Activated CD4-positive, alpha-beta T cell treated with anti-CD3 and anti-CD28 coated beads for 36 hours (primary cell): ENCODE measurements around the gene DZIP1. TPM values are rescaled to one million over a fixed set of nuclear protein-coding genes. Genes with fewer than 3 reads are reported as not detected.
"Not testable (repeated sequence)": the region's sequence is repeated elsewhere in the genome, so short reads cannot be mapped to it uniquely, and the experiment has no call there.

Experiments used
- ATAC-seq: fragments of 200-7000 bp; cut with Tn5 transposase; one replicate; pipeline ENCODE4 v1.10.0; 2021; ENCODE audit warnings: mild to moderate bottlenecking, moderate library complexity
- CTCF ChIA-PET: fragments of 350-600 bp; sonication (Branson Sonifier 250); formaldehyde crosslinking; loops from one replicate; lab custom pipeline; 2021; ENCODE audit warnings: antibody characterized with exemption; lab: Charles Lee
- POLR2A ChIA-PET: fragments of 350-600 bp; sonication (Branson Sonifier 250); formaldehyde crosslinking; loops from one replicate; lab custom pipeline; 2021; ENCODE audit warnings: antibody characterized with exemption, inconsistent platforms; lab: Charles Lee
- DNase-seq: peaks from one replicate; pipeline ENCODE4 v3.0.0-alpha.2; 2020
- H3K27ac Mint-ChIP-seq: one replicate; pipeline ENCODE4 v1.8.0; 2021; ENCODE audit warnings: mixed read lengths
- H3K27me3 Mint-ChIP-seq: one replicate; pipeline ENCODE4 v1.8.0; 2021; ENCODE audit warnings: mixed read lengths
- H3K36me3 Mint-ChIP-seq: one replicate; pipeline ENCODE4 v1.8.0; 2021; ENCODE audit warnings: low read depth, mixed read lengths
- H3K4me1 Mint-ChIP-seq: one replicate; pipeline ENCODE4 v1.8.0; 2021; ENCODE audit warnings: mixed read lengths
- H3K4me3 Mint-ChIP-seq: one replicate; pipeline ENCODE4 v1.8.0; 2021; ENCODE audit warnings: mild to moderate bottlenecking, moderate library complexity, mixed read lengths
- H3K9me3 Mint-ChIP-seq: one replicate; pipeline ENCODE4 v1.8.0; 2021; ENCODE audit warnings: low read depth, mixed read lengths
- intact Hi-C, 2 experiments: fragments of 100-400 bp; cut with DNase I in 1 of 2; cut with micrococcal nuclease in 1 of 2; formaldehyde crosslinking; loops; one replicate each; pipeline versions ENCODE4 v1.14.2 to v1.15.1; 2022 to 2024; cut with DNase I, micrococcal nuclease
- total RNA-seq, 2 experiments: library from RNA; stranded (reverse); gene quantifications; one replicate each; pipeline ENCODE4 v1.2.3, GENCODE V29; 2021

DZIP1 gene, protein sequence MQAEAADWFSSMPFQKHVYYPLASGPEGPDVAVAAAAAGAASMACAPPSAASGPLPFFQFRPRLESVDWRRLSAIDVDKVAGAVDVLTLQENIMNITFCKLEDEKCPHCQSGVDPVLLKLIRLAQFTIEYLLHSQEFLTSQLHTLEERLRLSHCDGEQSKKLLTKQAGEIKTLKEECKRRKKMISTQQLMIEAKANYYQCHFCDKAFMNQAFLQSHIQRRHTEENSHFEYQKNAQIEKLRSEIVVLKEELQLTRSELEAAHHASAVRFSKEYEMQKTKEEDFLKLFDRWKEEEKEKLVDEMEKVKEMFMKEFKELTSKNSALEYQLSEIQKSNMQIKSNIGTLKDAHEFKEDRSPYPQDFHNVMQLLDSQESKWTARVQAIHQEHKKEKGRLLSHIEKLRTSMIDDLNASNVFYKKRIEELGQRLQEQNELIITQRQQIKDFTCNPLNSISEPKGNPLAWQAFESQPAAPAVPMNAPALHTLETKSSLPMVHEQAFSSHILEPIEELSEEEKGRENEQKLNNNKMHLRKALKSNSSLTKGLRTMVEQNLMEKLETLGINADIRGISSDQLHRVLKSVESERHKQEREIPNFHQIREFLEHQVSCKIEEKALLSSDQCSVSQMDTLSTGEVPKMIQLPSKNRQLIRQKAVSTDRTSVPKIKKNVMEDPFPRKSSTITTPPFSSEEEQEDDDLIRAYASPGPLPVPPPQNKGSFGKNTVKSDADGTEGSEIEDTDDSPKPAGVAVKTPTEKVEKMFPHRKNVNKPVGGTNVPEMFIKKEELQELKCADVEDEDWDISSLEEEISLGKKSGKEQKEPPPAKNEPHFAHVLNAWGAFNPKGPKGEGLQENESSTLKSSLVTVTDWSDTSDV
- under 1 TPM; 0.33 to 0.39 TPM for total RNA-seq

DNA sequence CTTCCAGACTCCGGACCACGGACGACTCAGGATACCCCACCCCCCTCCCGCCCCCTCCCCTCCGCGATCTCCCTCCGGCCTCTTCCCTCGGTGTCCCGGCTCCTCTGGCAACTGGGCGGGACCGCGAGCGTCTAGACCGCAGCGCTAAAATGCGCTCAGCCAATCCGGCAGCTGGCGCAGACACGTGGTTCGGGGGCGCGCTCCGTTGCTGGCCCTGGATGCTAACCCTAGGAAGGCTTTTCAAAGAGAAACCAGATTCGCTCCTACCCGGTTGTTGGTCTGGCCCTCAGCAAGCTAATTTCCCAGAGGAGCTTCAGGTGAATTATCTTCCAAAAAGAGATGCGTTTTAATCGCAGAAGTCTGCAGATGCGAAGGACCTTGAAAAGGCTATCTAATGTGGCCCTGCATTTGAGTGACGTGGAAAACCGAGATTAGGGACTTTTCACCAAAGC lies at the start of gene DZIP1:
TSS of gene DZIP1 (minus strand) at position 106 of the 452 bp plus-strand sequence. CDS start 2,677 bp downstream, outside the sequence.
- Mint-ChIP-seq H3K4me1 (peaks cover 3% of the 10 kb centered on the region), H3K36me3 (no peaks in the 10 kb centered on the region), H3K9me3 (no peaks in the 10 kb centered on the region), H3K4me3 (peak within 1 kb of the TSS; percentile 61), H3K27ac (no peak within 1 kb of the TSS), H3K27me3 (peaks cover 36% of the 10 kb centered on the region)
- DNase-seq (peak; percentile 61), ATAC-seq (peak; percentile 84)
- POLR2A ChIA-PET: no interaction called here
- CTCF ChIA-PET: interaction anchor here (0.9 to 2.2 kb wide), 3 partner anchors 10 to 189 kb away, joined by 3 to 9 read pairs (median 4); no protein-coding TSS in a partner anchor
- intact Hi-C loops: no loop called here

DNA sequence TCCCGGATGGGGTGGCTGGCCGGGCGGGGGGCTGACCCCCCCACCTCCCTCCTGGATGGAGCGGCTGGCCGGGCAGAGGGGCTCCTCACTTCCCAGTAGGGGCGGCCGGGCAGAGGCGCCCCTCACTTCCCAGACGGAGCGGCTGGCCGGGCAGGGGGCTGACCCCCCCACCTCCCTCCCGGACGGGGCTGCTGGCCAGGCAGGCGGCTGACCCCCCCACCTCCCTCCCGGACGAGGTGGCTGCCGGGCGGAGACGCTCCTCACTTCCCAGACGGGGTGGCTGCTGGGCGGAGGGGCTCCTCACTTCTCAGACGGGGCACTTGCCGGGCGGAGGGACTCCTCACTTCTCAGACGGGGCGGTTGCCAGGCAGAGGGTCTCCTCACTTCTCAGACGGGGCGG lies 46.5 kb upstream of the DZIP1 start:
- H3K27me3 Mint-ChIP-seq, H3K27ac Mint-ChIP-seq, H3K4me3 Mint-ChIP-seq, DNase-seq, intact Hi-C loops, ATAC-seq, CTCF ChIA-PET, POLR2A ChIA-PET: not testable (repeated sequence)
- peaks cover 30% of the 10 kb centered on the region for H3K36me3 Mint-ChIP-seq
- peaks cover 26% of the 10 kb centered on the region for H3K4me1 Mint-ChIP-seq
- peaks cover 12% of the 10 kb centered on the region for H3K9me3 Mint-ChIP-seq

DNA sequence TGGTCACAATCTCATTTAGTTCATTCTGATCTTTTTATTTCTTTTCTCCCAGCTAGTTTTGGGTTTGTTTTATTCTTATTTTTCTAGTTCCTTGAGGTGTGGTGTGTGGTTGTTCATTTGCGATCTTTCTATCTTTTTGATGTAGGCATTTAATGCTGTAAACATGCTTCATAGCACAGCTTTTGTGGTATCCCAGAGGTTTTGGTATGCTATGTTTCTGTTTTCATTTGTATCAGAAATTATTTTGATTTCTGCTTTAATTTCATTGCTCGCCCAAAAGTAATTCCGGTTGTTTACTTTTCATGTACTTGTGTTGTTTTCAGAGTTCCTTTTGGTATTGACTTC lies 45.0 kb upstream of the DZIP1 start:
- ATAC-seq (no peak), DNase-seq (no peak)
- Mint-ChIP-seq H3K4me3 (no peak overlapping the region), H3K4me1 (peaks cover 32% of the 10 kb centered on the region), H3K27me3 (no peaks in the 10 kb centered on the region), H3K36me3 (peaks cover 39% of the 10 kb centered on the region), H3K9me3 (peaks cover 14% of the 10 kb centered on the region), H3K27ac (peak overlapping the region; percentile 67)
- CTCF ChIA-PET: interaction anchor here (1.0 kb wide), 1 partner anchor 285 kb away, joined by 3 read pairs; no protein-coding TSS in a partner anchor
- POLR2A ChIA-PET: interaction anchor here (0.7 kb wide), 1 partner anchor 60 kb away, joined by 3 read pairs; no protein-coding TSS in a partner anchor
- intact Hi-C loops: no loop called here

DNA sequence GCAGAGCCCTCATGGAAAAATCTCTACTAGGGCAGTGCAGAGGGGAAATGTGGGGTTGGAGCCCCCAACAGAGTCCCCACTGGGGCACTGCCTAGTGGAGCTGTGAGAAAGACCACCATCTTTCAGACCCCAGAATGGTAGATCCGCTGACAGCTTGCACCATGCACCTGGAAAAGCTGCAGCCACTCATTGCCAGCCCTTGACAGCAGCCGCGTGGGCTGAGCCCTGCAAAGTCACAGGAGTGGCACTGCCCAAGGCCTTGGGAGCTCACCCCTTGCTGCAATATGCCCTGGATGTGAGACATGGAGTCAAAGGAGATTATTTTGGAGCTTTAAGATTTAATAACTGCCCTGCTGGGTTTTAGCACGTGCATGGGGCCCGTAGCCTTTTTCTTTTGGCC lies 40.5 kb upstream of the DZIP1 start:
- intact Hi-C loops, DNase-seq, POLR2A ChIA-PET, H3K27me3 Mint-ChIP-seq, CTCF ChIA-PET, ATAC-seq, H3K4me3 Mint-ChIP-seq, H3K27ac Mint-ChIP-seq: not testable (repeated sequence)
- peaks cover 60% of the 10 kb centered on the region for H3K4me1 Mint-ChIP-seq
- peaks cover 45% of the 10 kb centered on the region for H3K36me3 Mint-ChIP-seq
- peaks cover 16% of the 10 kb centered on the region for H3K9me3 Mint-ChIP-seq

DNA sequence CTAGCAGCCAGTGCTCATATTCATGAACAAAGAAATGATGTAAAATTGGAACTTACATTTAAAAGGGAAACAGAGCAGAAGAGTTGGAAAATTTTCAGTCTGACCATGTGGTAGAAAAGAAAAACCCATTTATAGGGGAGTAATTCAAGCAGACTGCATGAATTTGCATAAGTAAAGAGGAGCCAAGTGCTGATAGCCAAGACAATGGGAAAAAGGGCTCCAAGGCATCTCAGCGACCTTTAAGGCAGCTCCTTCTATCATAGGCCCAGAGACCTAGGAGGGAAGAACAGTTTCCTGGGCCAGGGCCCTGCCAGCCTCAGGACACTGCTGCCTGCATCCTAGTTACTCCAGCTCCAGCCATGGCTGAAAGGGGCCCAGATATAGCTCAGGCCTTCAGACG lies 39.9 kb upstream of the DZIP1 start:
- Mint-ChIP-seq H3K9me3 (peaks cover 14% of the 10 kb centered on the region), H3K27ac (no peak overlapping the region), H3K4me1 (peaks cover 62% of the 10 kb centered on the region), H3K36me3 (peaks cover 41% of the 10 kb centered on the region), H3K27me3 (no peaks in the 10 kb centered on the region), H3K4me3 (no peak overlapping the region)
- intact Hi-C loops: no loop called here
- DNase-seq: no peak
- no peak for ATAC-seq
- ChIA-PET POLR2A (no interaction called here), CTCF (no interaction called here)

DNA sequence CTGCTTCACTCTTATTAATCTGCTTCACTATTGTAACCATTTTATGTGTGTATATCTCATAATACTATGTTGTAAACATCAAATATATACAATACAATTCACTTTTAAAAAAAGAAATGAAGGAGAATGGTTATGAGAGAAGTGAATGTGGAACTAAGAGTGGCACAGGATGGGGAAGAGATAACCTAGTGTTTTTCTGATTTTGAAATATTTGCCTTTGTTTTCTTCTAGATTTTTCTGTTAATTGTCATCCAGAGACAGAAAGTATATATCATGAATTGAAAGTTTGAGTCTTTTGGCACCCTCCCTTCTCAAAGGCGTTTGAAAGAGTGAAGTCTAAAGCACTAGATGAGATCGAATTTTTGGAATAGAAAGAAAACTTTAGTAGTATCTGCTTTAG lies 35.2 kb upstream of the DZIP1 start:
- Mint-ChIP-seq H3K27ac (peak overlapping the region; percentile 44), H3K27me3 (no peaks in the 10 kb centered on the region), H3K9me3 (peaks cover 1% of the 10 kb centered on the region), H3K4me1 (peaks cover 61% of the 10 kb centered on the region), H3K36me3 (peaks cover 20% of the 10 kb centered on the region), H3K4me3 (peak overlapping the region; percentile 2)
- no peak for ATAC-seq
- intact Hi-C loops: loop anchor here (5.0 kb wide), 3 partner anchors 377 to 1753 kb away; partner anchors contain the start of genes GPR180 (in 2 of the 2), ABCC4 (in 1 of the 2) and RAP2A (in 1 of the 2)
- DNase-seq: no peak
- ChIA-PET POLR2A (no interaction called here), CTCF (interaction anchor here (1.2 to 1.6 kb wide), 2 partner anchors 20 to 31 kb away, joined by 3 to 5 read pairs; no protein-coding TSS in a partner anchor)

DNA sequence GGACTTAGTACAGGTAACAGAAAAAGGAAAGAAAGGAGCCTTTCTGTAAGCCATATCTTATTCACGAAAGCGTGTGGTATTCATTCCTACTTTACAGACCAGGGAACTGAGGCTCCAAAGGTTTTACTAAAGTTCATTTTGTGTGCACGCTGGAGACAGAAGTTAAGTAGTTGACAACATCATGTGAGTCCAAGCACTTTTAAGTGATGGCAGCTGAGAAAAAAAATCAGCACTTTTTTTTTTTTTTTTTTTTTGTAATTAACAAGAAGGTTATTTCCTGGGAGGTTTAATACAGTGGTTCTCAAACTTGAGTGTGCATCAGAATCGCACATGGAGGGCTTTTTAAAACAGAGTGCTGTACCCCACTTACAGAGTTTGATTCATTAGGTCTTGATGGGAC lies 34.5 kb upstream of the DZIP1 start:
- ChIA-PET POLR2A (no interaction called here), CTCF (no interaction called here)
- no peaks in the 10 kb centered on the region for H3K27me3 Mint-ChIP-seq
- peak overlapping the region; percentile 96 for H3K4me3 Mint-ChIP-seq
- H3K4me1 Mint-ChIP-seq: peaks cover 60% of the 10 kb centered on the region
- H3K27ac Mint-ChIP-seq: peak overlapping the region; percentile 87
- peaks cover 1% of the 10 kb centered on the region for H3K9me3 Mint-ChIP-seq
- no peak for DNase-seq
- intact Hi-C loops: loop anchor here (5.0 kb wide), 3 partner anchors 377 to 1753 kb away; partner anchors contain the start of genes GPR180 (in 2 of the 2), ABCC4 (in 1 of the 2) and RAP2A (in 1 of the 2)
- H3K36me3 Mint-ChIP-seq: peaks cover 17% of the 10 kb centered on the region
- no peak for ATAC-seq

DNA sequence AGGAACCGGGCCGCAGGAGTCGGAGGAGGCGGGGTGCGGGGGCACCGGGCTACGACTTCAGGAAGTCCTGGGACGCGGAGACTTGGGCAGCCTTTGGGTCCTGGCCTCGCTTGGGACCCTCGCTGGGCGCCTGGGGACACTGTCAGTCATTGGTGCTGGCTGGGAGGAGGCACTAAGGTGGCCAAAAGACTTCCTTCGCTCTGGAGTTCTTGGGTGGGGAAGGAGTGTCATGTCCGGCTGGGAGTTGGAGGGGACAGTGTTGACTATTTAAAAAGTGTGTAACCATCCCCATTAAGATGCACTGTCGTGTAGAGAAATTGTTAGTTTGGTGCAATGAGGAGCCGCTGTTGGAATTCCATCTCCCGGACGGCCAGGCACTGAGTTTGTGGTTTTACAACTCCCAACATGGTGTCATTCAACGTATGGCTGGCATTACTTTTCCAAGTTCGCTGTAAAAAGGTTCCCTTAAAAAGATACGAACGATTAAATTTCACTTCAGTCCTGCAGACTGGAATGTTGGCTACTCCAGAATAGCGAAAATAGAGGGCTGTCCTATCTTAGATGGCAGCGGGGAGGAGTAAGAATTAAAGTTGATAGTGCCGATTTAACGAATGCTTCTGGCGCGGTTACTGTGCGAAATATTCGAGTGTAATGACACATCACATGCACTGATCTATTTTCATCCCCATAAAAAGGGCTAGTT lies 33.2 kb upstream of the DZIP1 start:
- peak; percentile 29 for DNase-seq
- H3K27me3 Mint-ChIP-seq: no peaks in the 10 kb centered on the region
- peak overlapping the region; percentile 96 for H3K4me3 Mint-ChIP-seq
- peaks cover 7% of the 10 kb centered on the region for H3K9me3 Mint-ChIP-seq
- intact Hi-C loops: loop anchor here (2.0 to 5.0 kb wide), 7 partner anchors 25 to 1755 kb away; partner anchors contain the start of genes ABCC4 (in 2 of the 2), GPR180 (in 2 of the 2) and RAP2A (in 1 of the 2)
- ChIA-PET POLR2A (no interaction called here), CTCF (interaction anchor here (0.9 kb wide), 1 partner anchor 376 kb away, joined by 3 read pairs; no protein-coding TSS in a partner anchor)
- peaks cover 58% of the 10 kb centered on the region for H3K4me1 Mint-ChIP-seq
- ATAC-seq: no peak
- H3K27ac Mint-ChIP-seq: peak overlapping the region; percentile 87
- peaks cover 20% of the 10 kb centered on the region for H3K36me3 Mint-ChIP-seq

DNA sequence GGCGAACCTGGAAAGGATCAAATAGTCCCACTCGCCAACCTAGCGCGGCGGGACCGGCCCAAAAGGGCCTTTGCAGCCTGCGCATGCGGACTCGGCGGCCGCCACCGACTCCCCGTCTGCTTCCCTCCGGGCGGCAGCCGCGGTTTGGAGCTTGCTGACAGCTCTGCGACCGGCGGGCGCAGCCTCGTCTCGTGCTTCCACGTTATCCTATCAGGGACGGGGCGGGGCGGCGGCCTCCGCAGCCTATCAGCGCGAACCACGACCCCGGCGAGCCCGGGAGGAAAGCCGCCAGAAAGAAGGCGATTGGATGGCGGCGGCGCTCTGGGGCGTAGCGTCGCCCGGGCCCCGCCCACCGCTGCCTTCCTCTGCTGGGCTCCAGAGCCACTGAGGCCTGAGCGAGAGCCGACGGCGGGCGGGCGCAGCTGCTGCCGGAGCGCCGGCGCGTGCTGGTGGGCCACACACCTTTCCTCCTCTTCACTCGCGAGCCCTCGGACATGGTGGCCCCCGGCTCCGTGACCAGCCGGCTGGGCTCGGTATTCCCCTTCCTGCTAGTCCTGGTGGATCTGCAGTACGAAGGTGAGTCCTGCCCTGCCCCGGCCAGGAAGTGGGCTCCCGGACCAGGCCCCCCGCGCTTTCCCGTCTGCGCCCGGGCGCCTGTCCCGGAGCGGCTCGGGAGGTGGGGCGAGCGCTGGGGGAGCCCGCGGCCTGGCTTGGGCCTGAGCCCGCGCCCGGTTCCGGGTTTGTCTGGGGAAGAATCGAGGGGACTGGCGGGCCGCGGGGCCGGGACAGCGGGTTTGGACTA lies 32.5 kb upstream of the DZIP1 start, which contains the start of gene DNAJC3:
TSS of gene DNAJC3 (plus strand) at position 378 of the 802 bp plus-strand sequence. CDS start at position 495, 117 bp downstream.
- H3K4me1 Mint-ChIP-seq: peaks cover 52% of the 10 kb centered on the region

More for the DNA sequence above, 32.5 kb upstream of the DZIP1 start, which contains the start of gene DNAJC3:
- H3K9me3 Mint-ChIP-seq: peaks cover 8% of the 10 kb centered on the region
- ChIA-PET CTCF (interaction anchor here (0.7 to 1.0 kb wide), 5 partner anchors 12 to 432 kb away, joined by 3 read pairs; no protein-coding TSS in a partner anchor), POLR2A (interaction anchor here (0.6 to 1.0 kb wide), 5 partner anchors 21 to 1756 kb away, joined by 3 to 5 read pairs (median 3); no protein-coding TSS in a partner anchor)
- H3K27ac Mint-ChIP-seq: peak within 1 kb of the TSS; percentile 92
- peak within 1 kb of the TSS; percentile 96 for H3K4me3 Mint-ChIP-seq
- ATAC-seq: peak; percentile 96
- peaks cover 21% of the 10 kb centered on the region for H3K36me3 Mint-ChIP-seq
- no peaks in the 10 kb centered on the region for H3K27me3 Mint-ChIP-seq
- peak; percentile 99 for DNase-seq
- intact Hi-C loops: loop anchor here (2.0 to 5.0 kb wide), 7 partner anchors 26 to 1756 kb away; partner anchors contain the start of genes ABCC4 (in 2 of the 2), GPR180 (in 2 of the 2) and RAP2A (in 1 of the 2)
